ENCODE data around the gene RANBP9. TPM values are rescaled to one million over a fixed set of nuclear protein-coding genes. Genes with fewer than 3 reads are reported as not detected.

The RANBP9 gene
- total and polyA plus RNA-seq, 2 donors (not counting 3 experiments of a cell fraction or from before 2014, with no cell fraction given): 15.1 to 40.2 TPM

DNA sequence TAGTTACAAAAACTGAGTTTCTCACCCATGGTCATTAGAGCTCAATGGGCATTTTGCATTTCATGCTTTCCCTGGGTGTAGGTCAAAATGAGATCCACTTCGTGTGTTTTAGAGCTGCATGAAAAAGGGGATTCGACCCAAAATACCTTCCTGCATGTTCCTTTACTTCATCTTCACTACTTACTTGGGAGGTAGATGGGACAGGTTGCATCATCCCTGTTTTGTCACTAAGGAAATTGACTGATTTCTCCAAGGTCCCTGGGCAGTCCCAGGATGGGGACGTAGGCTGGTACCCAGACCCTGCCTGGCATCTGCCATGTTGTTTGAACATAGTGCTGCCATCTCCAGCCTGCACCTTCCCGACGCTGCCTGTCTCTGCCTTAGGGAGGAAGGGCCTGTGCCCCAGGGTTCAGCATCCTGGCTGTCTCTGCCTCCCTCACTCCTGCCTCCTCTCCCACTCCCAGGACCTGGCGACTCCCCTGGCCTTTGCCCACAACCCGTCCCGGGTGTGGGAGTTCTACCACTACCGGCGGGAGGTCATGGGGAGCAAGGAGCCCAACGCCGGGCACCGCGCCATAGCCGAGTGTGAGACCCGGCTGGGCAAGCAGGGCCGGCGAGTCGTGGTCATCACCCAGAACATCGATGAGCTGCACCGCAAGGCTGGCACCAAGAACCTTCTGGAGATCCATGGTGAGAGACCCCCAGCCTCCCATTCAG, 120.3 kb downstream of the RANBP9 start:
- Histone ChIP-seq H3K4me2 (ENCODE audit: insufficient read depth, low read length) (no peak overlapping the region), H3K27ac (ENCODE audit: insufficient read depth, low read depth, low read length) (no peak overlapping the region), H3K4me3 (replicated peaks in 1 of 3; ENCODE audit: insufficient read depth in 1 of 3, low read depth in 1 of 3, low read length in 3 of 3) (no peak overlapping the region), H3K9me3 (replicated peaks; ENCODE audit: control insufficient read depth, insufficient read depth, low read length) (no peaks in the 10 kb centered on the region), H3K9me1 (replicated peaks; ENCODE audit: control insufficient read depth, extremely low read depth, insufficient read depth, low read length) (no peaks in the 10 kb centered on the region), H3K27me3 (ENCODE audit: control insufficient read depth in 2 of 2, insufficient read depth in 2 of 2, low read length in 2 of 2) (no peaks in the 10 kb centered on the region), H3K36me3 (ENCODE audit: control insufficient read depth in 2 of 2, extremely low read depth in 1 of 2, insufficient read depth in 2 of 2, low read length in 2 of 2) (peaks cover 0 to 11% of the 10 kb centered on the region in 2 experiments), H3K9ac (replicated peaks; ENCODE audit: extremely low read depth, insufficient read depth, low read length) (no peak overlapping the region), H3K79me2 (ENCODE audit: control insufficient read depth, insufficient read depth, low read length) (no peaks in the 10 kb centered on the region), H2AFZ (ENCODE audit: low read depth, low read length) (no peak overlapping the region), H3K4me1 (ENCODE audit: control insufficient read depth, extremely low read depth, insufficient read depth, low read length) (no peaks in the 10 kb centered on the region), H4K20me1 (replicated peaks; ENCODE audit: control insufficient read depth, extremely low read depth, insufficient read depth, low read length) (no peaks in the 10 kb centered on the region)
- ChIA-PET CTCF (interaction anchor here (1.4 to 4.6 kb wide), 2 partner anchors 16 kb away, joined by 9 to 29 read pairs; partner anchors contain the start of gene SIRT5), POLR2A (no interaction called here)
- dilution Hi-C loops (cut with MboI; ENCODE audit: extremely low pct_ligation_motif_present, low sequenced_read_pairs) (no loop called here), intact Hi-C loops (cut with micrococcal nuclease) (no loop called here)
- no TSS peak for BruUV-seq (replicated peaks)
- no peak for DNase-seq (ENCODE audit: low read depth, low spot score)
- FAIRE-seq: no peak
- TF ChIP-seq EZH2 (IDR thresholded peaks at IDR 0.05; ENCODE audit: borderline replicate concordance, low read depth, low read length, severe bottlenecking): no peak
- TF ChIP-seq JUN (IDR thresholded peaks at IDR 0.05; ENCODE audit: borderline replicate concordance, insufficient read depth, insufficient read length, low read depth): no peak
- TF ChIP-seq, protein P1, sequence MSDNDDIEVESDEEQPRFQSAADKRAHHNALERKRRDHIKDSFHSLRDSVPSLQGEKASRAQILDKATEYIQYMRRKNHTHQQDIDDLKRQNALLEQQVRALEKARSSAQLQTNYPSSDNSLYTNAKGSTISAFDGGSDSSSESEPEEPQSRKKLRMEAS (IDR thresholded peaks at IDR 0.05; ENCODE audit: insufficient read depth, insufficient read length): no peak
- no peak for TF ChIP-seq FOS (IDR thresholded peaks at IDR 0.05; ENCODE audit: borderline replicate concordance, insufficient read depth, low read length)
- TF ChIP-seq, protein P2, sequence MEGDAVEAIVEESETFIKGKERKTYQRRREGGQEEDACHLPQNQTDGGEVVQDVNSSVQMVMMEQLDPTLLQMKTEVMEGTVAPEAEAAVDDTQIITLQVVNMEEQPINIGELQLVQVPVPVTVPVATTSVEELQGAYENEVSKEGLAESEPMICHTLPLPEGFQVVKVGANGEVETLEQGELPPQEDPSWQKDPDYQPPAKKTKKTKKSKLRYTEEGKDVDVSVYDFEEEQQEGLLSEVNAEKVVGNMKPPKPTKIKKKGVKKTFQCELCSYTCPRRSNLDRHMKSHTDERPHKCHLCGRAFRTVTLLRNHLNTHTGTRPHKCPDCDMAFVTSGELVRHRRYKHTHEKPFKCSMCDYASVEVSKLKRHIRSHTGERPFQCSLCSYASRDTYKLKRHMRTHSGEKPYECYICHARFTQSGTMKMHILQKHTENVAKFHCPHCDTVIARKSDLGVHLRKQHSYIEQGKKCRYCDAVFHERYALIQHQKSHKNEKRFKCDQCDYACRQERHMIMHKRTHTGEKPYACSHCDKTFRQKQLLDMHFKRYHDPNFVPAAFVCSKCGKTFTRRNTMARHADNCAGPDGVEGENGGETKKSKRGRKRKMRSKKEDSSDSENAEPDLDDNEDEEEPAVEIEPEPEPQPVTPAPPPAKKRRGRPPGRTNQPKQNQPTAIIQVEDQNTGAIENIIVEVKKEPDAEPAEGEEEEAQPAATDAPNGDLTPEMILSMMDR (IDR thresholded peaks at IDR 0.05; ENCODE audit: extremely low read depth in 1 of 2, insufficient read depth in 1 of 2, low read depth in 1 of 2, low read length in 2 of 2): no peak
- TF ChIP-seq POLR2AphosphoS5 (IDR thresholded peaks at IDR 0.05; ENCODE audit: insufficient read depth, low read depth, low read length): no peak

Measured in endothelial cell of umbilical vein (primary cell).